SK-N-SH treated with all-trans-retinoic acid at 6 μM for 48 hours (cell line): Measurements from ENCODE around the gene KCTD1.

Experiments
- CSDC2 ChIP-seq: fragments of 250-450 bp; sonication (Bioruptor Pico); IDR thresholded peaks from 2 replicates; pipeline ENCODE4 v1.5.0; 2020; ENCODE audit warnings: mild to moderate bottlenecking, moderate library complexity
- ESRRG ChIP-seq: fragments of 250-450 bp; sonication (Bioruptor Pico); IDR thresholded peaks from 2 replicates; pipeline ENCODE4 v1.6.1; 2021; ENCODE audit warnings: mild to moderate bottlenecking
- GLIS3 ChIP-seq: fragments of 250-450 bp; sonication (Bioruptor Pico); IDR thresholded peaks from 2 replicates; pipeline ENCODE4 v1.5.0; 2020; ENCODE audit warnings: mild to moderate bottlenecking, moderate library complexity
- PPARA ChIP-seq: fragments of 250-450 bp; sonication (Bioruptor Pico); IDR thresholded peaks from 2 replicates; pipeline ENCODE4 v1.5.0; 2020; ENCODE audit warnings: mild to moderate bottlenecking, borderline replicate concordance
- RARB ChIP-seq: fragments of 250-450 bp; sonication (Bioruptor Pico); IDR thresholded peaks from 2 replicates; pipeline ENCODE4 v1.8.0; 2021; ENCODE audit warnings: mild to moderate bottlenecking, moderate library complexity
- SNAI2 ChIP-seq: fragments of 250-450 bp; sonication (Bioruptor Pico); IDR thresholded peaks from 2 replicates; pipeline ENCODE4 v1.5.0; 2020; ENCODE audit warnings: mild to moderate bottlenecking, moderate library complexity
- TCF4 ChIP-seq: fragments of 250-450 bp; sonication (Bioruptor Pico); IDR thresholded peaks from 2 replicates; pipeline ENCODE4 v1.8.0; 2021; ENCODE audit warnings: mild to moderate bottlenecking, moderate library complexity, borderline replicate concordance
- ZFP30 ChIP-seq: fragments of 450-650 bp; formaldehyde crosslinking; IDR thresholded peaks from 2 replicates; pipeline ENCODE4 v1.5.0; 2022; ENCODE audit warnings: mild to moderate bottlenecking, moderate library complexity
- ZNF8 ChIP-seq: fragments of 450-650 bp; formaldehyde crosslinking; IDR thresholded peaks from 2 replicates; pipeline ENCODE4 v1.5.0; 2020; ENCODE audit warnings: mild to moderate bottlenecking, moderate library complexity
- TF ChIP-seq, protein P1 (sequence below): fragments of 250-450 bp; sonication (Bioruptor Pico); IDR thresholded peaks from 2 replicates; pipeline ENCODE4 v1.5.1; 2020; ENCODE audit warnings: low read depth, mild to moderate bottlenecking, moderate library complexity
- TF ChIP-seq, protein P2 (sequence below): fragments of 250-450 bp; sonication (Bioruptor Pico); IDR thresholded peaks from 2 replicates; pipeline ENCODE4 v1.8.0; 2020; ENCODE audit warnings: mild to moderate bottlenecking, moderate library complexity, borderline replicate concordance
- TF ChIP-seq, protein P3 (sequence below): fragments of 250-450 bp; sonication (Bioruptor Pico); IDR thresholded peaks from 2 replicates; pipeline ENCODE4 v1.8.0; 2021; ENCODE audit warnings: low read depth, mild to moderate bottlenecking, moderate library complexity, borderline replicate concordance
- TF ChIP-seq, protein P4 (sequence below): fragments of 250-450 bp; sonication (Bioruptor Pico); IDR thresholded peaks from 2 replicates; pipeline ENCODE4 v1.5.1; 2021; ENCODE audit warnings: mild to moderate bottlenecking, moderate library complexity

DNA sequence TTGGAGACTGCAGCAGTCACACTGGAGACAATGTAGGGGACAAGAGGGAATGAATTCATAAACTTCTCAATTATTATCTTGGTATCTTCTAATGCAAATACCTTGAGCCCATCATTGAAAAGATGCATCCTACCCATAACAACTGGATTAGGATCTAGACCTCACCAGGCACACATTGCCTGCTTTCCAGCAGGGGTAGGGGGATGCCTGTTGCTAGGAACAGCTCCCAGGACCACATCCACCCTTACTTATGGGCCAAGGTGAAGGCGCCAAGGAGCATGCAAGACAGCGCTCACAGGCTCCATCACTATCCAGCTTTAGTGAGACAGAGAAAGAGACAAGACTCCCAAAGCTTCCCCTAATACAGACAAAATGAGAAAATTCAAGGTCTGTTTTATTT is 24.4 kb downstream of the KCTD1 start:
- TF ChIP-seq, protein P1, sequence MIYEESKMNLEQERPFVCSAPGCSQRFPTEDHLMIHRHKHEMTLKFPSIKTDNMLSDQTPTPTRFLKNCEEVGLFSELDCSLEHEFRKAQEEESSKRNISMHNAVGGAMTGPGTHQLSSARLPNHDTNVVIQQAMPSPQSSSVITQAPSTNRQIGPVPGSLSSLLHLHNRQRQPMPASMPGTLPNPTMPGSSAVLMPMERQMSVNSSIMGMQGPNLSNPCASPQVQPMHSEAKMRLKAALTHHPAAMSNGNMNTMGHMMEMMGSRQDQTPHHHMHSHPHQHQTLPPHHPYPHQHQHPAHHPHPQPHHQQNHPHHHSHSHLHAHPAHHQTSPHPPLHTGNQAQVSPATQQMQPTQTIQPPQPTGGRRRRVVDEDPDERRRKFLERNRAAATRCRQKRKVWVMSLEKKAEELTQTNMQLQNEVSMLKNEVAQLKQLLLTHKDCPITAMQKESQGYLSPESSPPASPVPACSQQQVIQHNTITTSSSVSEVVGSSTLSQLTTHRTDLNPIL (CRISPR knock-in tag), result no peak
- TF ChIP-seq, protein P2, sequence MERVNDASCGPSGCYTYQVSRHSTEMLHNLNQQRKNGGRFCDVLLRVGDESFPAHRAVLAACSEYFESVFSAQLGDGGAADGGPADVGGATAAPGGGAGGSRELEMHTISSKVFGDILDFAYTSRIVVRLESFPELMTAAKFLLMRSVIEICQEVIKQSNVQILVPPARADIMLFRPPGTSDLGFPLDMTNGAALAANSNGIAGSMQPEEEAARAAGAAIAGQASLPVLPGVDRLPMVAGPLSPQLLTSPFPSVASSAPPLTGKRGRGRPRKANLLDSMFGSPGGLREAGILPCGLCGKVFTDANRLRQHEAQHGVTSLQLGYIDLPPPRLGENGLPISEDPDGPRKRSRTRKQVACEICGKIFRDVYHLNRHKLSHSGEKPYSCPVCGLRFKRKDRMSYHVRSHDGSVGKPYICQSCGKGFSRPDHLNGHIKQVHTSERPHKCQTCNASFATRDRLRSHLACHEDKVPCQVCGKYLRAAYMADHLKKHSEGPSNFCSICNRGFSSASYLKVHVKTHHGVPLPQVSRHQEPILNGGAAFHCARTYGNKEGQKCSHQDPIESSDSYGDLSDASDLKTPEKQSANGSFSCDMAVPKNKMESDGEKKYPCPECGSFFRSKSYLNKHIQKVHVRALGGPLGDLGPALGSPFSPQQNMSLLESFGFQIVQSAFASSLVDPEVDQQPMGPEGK, result no peak
- TF ChIP-seq TCF4 (CRISPR knock-in tag) (no peak), ZFP30 (no peak), CSDC2 (CRISPR knock-in tag) (no peak), PPARA (no peak), RARB (CRISPR knock-in tag) (no peak), GLIS3 (CRISPR knock-in tag) (no peak), ESRRG (CRISPR knock-in tag) (no peak), SNAI2 (CRISPR knock-in tag) (no peak), ZNF8 (no peak)
- TF ChIP-seq, protein P3, sequence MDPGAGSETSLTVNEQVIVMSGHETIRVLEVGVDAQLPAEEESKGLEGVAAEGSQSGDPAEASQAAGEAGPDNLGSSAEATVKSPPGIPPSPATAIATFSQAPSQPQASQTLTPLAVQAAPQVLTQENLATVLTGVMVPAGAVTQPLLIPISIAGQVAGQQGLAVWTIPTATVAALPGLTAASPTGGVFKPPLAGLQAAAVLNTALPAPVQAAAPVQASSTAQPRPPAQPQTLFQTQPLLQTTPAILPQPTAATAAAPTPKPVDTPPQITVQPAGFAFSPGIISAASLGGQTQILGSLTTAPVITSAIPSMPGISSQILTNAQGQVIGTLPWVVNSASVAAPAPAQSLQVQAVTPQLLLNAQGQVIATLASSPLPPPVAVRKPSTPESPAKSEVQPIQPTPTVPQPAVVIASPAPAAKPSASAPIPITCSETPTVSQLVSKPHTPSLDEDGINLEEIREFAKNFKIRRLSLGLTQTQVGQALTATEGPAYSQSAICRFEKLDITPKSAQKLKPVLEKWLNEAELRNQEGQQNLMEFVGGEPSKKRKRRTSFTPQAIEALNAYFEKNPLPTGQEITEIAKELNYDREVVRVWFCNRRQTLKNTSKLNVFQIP (CRISPR knock-in tag), result no peak
- TF ChIP-seq, protein P4, sequence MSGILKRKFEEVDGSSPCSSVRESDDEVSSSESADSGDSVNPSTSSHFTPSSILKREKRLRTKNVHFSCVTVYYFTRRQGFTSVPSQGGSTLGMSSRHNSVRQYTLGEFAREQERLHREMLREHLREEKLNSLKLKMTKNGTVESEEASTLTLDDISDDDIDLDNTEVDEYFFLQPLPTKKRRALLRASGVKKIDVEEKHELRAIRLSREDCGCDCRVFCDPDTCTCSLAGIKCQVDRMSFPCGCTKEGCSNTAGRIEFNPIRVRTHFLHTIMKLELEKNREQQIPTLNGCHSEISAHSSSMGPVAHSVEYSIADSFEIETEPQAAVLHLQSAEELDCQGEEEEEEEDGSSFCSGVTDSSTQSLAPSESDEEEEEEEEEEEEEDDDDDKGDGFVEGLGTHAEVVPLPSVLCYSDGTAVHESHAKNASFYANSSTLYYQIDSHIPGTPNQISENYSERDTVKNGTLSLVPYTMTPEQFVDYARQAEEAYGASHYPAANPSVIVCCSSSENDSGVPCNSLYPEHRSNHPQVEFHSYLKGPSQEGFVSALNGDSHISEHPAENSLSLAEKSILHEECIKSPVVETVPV (CRISPR knock-in tag), result no peak
